ENCODE data around the gene PLCH2. TPM values are rescaled to one million over a fixed set of nuclear protein-coding genes. Genes with fewer than 3 reads are reported as not detected.

Gene PLCH2
- total and polyA plus RNA-seq, 2 of the 13 experiments (the other 11 are each of a cell fraction or from before 2014, with no cell fraction given): 0.15 to 0.67 TPM

DNA sequence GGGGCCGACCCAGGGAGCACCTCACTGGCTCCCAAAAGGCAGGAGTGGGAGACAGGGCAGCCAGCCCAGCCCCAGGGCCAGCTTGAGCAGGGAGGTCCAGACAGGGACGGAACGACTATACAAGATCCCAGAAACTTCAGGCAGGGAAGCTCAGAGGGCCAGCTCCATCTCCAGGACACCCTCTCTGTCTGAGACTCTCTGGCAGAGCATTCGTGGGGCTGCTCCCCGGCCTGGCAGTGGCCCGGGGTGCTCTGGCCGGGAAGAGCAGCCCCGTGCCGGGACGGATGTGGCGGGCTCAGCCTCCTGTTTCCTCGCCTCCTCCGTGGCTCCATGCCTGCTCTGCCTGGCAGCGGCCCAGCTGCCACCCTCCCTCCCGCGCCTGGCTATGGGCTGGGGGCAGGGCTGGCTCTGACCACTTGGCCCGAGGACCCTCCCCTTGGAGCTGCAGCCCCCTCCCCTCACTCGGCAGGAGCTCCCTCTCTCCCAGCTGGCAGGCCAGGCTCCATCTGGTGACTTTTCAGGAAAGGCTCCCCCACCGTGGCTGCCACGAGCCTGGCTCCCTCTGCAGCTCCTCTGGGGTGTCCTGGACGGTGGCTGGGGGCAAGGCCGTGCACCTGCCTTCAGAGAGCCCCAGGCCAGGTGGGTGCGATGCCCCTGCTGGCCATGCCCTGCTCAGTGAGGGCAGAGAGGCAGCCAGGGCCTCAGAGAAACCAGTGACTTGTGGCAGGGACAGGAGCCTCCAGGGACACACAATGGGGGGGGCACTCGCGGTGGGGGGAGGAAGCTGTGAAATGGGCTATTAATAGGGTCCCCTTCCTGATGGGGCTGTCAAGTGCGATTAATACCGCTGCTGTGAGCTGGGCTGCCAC is 5.6 kb upstream of the PLCH2 start:
- ChIA-PET POLR2A (no interaction called here), CTCF (ENCODE audit: low intra/inter-chr PET ratio, low total read pairs) (no interaction called here)
- H3K4me2 ChIP-seq (ENCODE audit: low read depth, low read length): no peak overlapping the region
- no peak overlapping the region for H3K27ac ChIP-seq (ENCODE audit: extremely low read length, insufficient read depth, low read length)
- H3K79me2 ChIP-seq (ENCODE audit: insufficient read depth, low read length): no peaks in the 10 kb centered on the region
- DNase-seq (ENCODE audit: low spot score): no peak
- 3% methylated on average over 6 of the region's 27 CpGs for WGBS (ENCODE audit: low lambda C conversion rate)
- no peak for FAIRE-seq
- no peak overlapping the region for H2AFZ ChIP-seq (ENCODE audit: low read length)
- no peaks in the 10 kb centered on the region for H3K36me3 ChIP-seq (replicated peaks in 1 of 2; ENCODE audit: control insufficient read depth in 1 of 2, insufficient read depth in 2 of 2, low read length in 2 of 2)
- no peaks in the 10 kb centered on the region for H3K9me3 ChIP-seq (ENCODE audit: low read length)
- intact Hi-C loops (cut with micrococcal nuclease; ENCODE audit: unreplicated experiment) (no loop called here), in situ Hi-C loops (cut with HindIII; ENCODE audit: extremely low pct_ligation_motif_present, low pct_unique_long_range_greater_than_20kb) (no loop called here)
- peaks cover 7% of the 10 kb centered on the region; the same call in 1 of the 2 replicates for H4K20me1 ChIP-seq (ENCODE audit: insufficient read depth, low read length)
- BruUV-seq (replicated peaks): no TSS peak
- no peaks in the 10 kb centered on the region for H3K4me1 ChIP-seq (ENCODE audit: insufficient read depth, low read length)
- H3K27me3 ChIP-seq (ENCODE audit: control insufficient read depth in 1 of 2, insufficient read depth in 2 of 2, low read length in 2 of 2): peaks cover 20 to 80% of the 10 kb centered on the region in 2 experiments
- H3K9ac ChIP-seq (ENCODE audit: insufficient read depth, low read depth, low read length): no peak overlapping the region
- no peak for TF ChIP-seq ZNF160 (CRISPR knock-in tag; IDR thresholded peaks at IDR 0.05)
- TF ChIP-seq FOXP1 (IDR thresholded peaks at IDR 0.05): no peak
- no peak for TF ChIP-seq FOXP1 (CRISPR knock-in tag; IDR thresholded peaks at IDR 0.05)
- no peak for TF ChIP-seq TOPORS (CRISPR knock-in tag; IDR thresholded peaks at IDR 0.05)
- no peak for TF ChIP-seq FOSL2 (CRISPR knock-in tag; IDR thresholded peaks at IDR 0.05)
- no peak for TF ChIP-seq JDP2 (CRISPR knock-in tag; IDR thresholded peaks at IDR 0.05; ENCODE audit: borderline replicate concordance)
- no peak for TF ChIP-seq MBNL3 (CRISPR knock-in tag; conservative IDR thresholded peaks at IDR 0.05)
- TF ChIP-seq, protein P1, sequence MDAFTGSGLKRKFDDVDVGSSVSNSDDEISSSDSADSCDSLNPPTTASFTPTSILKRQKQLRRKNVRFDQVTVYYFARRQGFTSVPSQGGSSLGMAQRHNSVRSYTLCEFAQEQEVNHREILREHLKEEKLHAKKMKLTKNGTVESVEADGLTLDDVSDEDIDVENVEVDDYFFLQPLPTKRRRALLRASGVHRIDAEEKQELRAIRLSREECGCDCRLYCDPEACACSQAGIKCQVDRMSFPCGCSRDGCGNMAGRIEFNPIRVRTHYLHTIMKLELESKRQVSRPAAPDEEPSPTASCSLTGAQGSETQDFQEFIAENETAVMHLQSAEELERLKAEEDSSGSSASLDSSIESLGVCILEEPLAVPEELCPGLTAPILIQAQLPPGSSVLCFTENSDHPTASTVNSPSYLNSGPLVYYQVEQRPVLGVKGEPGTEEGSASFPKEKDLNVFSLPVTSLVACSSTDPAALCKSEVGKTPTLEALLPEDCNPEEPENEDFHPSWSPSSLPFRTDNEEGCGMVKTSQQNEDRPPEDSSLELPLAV (CRISPR knock-in tag; conservative IDR thresholded peaks at IDR 0.05; ENCODE audit: low read depth): no peak
- TF ChIP-seq ZIK1 (CRISPR knock-in tag; IDR thresholded peaks at IDR 0.05; ENCODE audit: borderline replicate concordance, low read depth): no peak
- TF ChIP-seq ZNF20 (CRISPR knock-in tag; IDR thresholded peaks at IDR 0.05): no peak
- no peak for TF ChIP-seq HNRNPL (IDR thresholded peaks at IDR 0.05; ENCODE audit: low read depth, low read length)
- no peak for ATAC-seq
- H3K4me3 ChIP-seq (replicated peaks in 1 of 3; ENCODE audit: insufficient read depth in 1 of 3, low read depth in 2 of 3, low read length in 3 of 3): no peak overlapping the region

All from HepG2 (cell line).